T-helper 1 cell (primary cell): Measurements from ENCODE around the gene ATRAID.
"Not testable (repeated sequence)": the region's sequence is repeated elsewhere in the genome, so short reads cannot be mapped to it uniquely, and the experiment has no call there.

ENCODE experiments used
- DNase-seq, 5 donors: peaks; one replicate each; pipeline ENCODE4 v3.0.0-alpha.2; 2012 to 2020

ATRAID gene

DNA sequence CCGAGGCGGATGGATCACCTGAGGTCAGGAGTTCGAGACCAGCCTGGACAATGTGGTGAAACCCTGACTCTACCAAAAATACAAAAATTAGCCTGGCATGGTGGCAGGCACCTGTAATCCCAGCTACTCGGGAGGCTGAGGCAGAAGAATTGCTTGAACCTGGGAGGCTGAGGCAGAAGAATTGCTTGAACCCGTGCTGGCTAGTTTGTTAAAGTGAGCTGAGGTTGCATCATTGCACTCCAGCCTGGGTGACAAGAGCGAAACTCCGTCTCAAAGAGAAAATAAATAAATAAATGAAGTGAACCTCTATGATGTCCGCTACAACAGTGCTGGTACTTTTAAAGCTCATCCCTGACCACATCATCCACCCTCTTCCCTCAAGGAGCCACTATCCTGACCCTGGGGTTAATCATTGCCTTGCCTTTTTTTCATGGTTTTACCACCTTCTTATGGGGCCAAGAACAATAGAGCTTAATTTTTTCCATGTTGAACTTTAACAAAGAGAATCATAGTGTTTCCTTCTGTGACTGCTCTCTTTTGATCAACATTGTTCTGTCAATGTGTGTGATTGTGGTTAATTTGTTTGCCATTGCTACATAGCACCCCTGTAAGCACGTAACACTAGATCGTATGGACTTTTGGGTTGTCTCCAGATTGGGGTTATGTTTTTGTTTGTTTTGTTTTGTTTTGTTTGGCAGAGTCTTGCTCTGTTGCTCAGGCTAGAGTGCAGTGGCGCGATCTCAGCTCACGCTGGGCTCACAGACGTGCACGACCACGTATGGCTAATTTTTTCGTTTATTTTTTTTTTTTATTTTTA, 17.1 kb upstream of the ATRAID start:
- no peak for DNase-seq

DNA sequence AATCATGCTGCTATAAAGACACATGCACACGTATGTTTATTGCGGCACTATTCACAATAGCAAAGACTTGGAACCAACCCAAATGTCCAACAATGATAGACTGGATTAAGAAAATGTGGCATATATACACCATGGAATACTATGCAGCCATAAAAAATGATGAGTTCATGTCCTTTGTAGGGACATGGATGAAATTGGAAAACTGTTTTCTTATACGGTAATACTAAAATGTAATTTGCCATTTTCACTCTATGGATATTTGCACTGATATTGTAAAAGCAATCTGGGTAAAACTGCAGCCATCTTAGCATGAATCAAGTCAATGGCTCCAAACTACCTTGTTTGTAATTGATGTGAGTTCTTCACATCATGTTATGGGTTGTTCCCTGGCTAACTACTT, 16.0 kb upstream of the ATRAID start:
- not testable (repeated sequence) for DNase-seq

DNA sequence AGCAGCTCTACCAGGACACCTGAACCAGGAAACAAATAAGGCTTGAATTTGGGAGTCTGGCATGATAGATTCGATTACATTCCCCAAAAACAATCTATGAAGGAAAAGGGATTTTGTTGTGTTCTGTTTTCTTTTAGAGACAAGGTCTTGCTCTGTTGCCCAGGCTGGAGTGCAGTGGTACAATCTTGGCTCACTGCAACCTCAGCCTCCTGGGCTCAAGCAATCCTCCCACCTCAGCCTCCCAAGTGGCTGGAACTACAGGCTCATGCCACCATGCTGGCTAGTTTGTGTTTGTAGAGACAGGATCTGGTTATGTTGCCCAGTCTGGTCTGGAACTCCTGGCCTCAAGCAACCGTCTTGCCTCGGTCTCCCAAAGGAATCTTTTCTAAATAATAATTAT, 13.8 kb upstream of the ATRAID start:
- DNase-seq, result not testable (repeated sequence)

DNA sequence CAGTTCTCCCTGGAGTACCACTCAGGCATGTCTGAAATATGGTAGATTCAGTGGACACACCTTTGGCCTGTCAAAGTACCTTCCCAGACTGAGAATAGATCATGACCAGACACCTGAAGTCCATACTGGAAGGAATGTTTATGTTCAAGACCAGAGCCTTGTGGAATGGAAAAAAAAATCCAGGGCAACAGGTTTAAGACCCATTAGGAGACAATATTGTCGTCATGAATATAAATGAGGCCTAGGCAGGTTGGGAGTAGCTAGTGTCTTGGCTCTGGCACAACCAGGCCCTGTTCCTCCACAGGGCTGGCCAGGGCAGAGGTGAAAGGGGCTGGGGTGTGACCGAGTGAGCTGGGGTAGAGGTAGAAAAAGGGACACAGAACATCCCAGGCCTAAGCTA, 13.2 kb upstream of the ATRAID start:
- no peak for DNase-seq

DNA sequence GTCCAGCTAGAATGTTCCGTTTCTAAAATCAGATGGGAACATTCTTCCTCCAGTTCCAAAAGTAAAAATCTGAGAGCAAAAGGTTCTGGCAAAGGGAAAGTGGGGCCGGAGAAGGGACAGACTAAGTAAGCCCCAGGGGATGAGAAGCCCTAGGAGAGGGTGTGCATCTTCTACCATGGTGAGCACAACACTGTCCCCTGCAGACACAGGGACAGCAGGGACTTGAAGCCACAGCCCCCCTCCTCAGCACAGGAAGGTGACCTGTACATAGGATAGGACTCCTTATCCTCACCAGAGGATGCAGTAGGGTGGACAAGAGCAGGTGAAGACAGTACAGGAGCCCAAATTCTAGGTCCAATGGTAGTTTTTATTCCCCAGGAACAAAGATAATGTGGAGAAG, 12.6 kb upstream of the ATRAID start:
- no peak for DNase-seq

DNA sequence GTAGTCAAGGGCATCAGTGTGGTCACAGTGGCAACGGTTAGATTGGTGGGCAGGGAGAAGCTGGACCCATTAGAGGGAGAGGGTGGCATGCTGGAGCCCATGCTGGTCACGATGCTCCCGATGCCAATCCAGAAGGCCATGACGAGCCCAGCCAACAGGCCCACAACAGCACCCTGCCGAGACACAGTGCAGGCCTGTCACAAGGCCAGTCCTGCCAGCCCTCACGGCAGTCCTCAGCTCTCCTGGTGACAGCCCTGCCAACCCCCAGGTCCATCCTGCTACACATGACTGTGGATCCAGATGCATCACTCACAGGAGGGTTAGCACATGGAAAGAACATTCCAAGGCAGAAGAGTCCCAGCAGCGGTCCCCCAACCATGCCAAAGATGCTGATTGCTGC, 10.2 kb upstream of the ATRAID start:
- DNase-seq, result no peak

DNA sequence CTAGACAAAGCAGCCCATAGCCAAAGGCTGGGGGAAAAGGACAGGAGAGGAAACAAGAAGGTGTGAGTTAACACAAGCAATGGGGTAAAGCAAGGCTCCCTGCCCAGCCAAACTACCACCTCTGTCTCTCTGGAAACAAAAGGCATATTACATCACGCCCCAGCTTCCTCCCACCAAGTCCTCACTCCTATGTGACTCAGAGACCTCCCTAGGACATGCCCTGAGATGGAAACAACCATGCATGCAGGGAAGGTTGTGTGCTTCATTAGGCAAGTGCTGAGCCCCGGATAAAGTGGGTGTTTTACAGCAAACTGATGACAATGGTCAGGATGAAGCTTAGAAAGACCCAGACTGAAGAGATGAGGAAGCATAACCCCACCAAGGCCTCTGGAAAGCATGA, 9.0 kb upstream of the ATRAID start:
- DNase-seq, result no peak

DNA sequence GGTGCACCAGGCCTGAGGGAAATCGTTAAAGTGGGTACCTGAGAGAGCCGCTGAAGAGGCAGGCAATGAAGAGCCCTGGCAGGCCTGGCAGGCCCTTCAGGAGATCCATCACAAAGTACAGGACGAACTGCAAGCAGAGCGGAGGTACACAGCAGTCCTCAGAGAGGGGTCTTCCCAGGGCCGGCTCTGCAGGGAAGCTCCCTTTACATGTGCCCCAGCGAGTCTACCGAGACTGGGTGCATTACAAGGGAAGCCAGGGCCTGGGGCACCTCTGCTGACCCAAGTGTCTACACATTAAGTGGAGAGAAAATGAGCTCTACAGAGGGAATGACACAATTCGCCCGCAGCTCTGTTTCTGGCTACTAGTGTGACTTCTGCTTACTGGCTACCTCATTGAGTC, 8.1 kb upstream of the ATRAID start:
- DNase-seq, result no peak

DNA sequence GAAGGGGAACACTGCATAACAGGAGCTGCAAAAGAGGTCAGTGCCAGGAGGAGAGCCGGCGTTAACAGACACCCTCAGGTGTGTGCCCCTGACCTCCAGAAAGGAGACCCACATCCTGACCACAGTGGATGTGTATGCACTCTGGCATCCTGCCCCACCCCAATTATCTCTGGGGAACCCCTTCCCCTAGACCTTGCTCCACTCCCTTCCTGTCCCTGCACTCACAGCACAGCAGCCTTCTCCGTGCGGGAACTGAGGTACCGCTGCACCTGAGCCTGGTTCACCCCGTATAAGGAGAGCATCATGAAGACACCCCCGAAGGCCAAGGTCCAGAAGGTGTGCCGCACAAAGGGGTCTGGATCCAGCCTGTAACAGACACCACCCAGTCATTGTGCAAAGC, 7.3 kb upstream of the ATRAID start:
- no peak for DNase-seq

DNA sequence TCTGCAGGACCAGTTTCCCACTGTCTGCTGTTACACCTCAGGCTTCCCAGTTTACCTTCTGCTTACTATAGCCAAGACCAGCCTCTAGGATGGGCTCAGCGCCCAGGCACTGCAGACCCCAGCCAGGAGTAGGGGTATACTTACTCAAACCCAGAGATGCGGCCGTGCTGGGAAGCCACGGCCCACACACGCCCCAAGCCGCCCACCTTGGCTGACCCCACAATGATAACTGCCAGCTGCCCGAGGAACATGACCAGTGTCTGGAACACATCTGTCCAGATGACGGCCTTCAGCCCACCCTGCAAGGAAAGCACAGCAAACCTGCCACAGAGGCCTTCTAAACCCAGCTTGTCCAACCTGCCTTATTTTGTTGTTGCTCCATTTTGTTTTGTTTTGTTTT, 6.6 kb upstream of the ATRAID start:
- DNase-seq, result no peak

DNA sequence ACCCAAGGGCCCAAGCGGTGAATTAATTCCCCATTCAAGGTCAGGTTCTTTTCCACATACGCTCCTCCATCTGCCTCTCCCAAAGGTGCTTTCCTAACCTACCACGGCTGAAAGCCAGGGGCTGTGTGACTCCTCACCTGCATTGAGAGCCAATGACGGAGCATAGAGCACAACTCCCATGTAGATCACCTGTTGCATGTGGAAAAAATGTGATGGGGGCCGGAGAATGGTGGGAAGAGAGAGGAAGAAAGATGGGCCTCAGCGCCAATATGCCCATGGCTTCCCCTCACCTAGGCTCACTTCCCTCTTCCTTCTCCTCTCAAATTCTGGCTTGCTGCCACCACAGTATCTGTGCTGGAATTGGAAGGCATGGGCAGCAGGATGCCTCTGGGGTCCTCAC, 5.5 kb upstream of the ATRAID start:
- no peak for DNase-seq

DNA sequence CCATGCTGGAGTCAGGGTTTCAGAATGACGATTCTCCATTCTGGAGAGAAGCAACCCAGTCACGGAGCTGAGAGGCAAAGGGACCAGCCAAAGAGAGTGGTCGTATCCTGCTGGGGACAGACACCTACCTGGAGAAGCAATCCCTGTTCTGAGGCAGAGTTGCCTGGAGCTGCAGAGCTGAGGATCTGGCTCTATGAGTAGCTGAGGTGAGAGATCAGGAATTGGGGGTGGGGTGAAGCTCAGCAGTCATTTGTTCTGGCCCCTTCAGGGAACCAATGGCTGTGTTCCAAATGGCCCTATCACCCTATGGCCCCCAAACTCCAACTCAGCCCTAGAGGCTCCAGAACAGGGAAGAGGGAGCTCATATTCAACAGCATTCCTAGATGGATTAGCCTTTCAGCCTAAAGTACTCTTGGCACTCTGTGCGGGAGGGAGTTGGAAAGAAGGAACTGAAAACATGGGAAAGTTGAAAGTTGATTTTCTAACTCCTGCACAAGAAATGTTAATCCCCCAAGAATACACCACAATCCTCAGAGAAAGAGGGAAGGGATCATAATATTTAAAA, 3.3 kb upstream of the ATRAID start:
- no peak for DNase-seq

DNA sequence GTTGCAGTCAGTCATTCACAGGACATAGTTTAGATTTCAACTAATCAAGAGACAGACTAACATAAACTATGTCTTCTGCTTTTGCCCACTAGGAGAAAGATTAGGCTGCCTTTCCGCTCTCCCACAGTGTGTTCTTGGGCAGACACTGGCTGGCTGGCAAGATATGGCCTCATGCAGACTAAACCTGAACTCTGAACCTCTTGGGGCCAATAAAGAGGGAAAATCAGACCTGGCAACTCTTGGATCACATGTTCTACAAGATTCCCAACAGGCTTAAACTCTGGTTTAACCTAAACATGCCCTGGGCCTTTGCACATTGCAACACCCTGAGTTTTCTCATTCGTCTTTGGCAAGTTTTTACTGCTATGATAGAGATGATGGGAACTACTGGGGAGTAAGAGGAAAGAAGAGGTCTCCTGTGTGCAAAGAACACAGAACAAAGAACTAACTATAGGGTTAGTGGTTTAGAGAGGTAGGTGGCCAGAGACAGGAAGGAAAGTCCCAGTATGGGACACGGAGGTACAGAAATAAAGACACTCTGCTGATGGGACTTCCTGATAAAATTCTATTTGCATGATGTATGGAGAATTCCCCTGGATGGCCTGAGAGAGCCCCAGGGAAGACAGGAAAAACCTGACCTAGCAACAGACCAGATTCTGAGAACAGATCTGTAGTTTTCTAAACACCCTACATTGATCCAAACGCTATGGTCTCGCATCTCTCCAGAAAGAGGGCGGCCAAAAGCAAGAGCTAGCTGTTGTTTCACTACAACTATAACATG, 2.0 kb upstream of the ATRAID start:
- DNase-seq, result no peak

DNA sequence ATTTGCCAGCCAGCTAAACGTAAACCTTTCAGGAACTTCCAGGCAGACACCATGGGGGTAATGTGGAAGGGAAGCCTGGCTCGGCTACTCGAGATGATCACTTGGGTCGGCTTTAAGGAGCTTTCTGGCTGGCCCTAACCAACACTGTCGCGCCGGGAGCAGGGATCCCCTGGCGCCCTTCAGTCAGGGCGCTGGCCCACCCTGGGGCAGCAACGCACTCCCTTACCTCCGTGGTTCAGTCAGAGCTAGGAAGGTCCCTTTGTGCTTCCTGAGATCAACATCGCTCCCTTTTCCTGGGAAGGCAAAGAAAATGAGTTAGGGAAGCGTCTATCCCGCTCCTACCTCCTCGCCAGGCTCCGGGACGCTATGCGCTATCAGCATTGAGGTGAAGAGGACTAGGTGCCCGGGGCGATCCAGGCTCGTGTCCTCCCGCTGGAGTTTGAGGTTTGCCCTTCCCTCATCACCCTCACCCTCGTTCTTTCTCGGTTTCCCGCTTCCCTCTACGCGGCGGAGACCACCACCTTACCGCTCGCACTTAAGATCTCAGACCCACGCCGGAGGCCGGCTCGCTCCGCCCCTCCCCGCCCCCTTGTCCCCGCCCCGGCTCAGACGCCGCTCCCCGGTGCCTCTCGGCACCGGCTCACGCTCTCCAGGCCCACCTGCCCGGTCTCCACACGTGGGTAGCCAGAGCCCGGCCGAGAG, 449 bp upstream of the ATRAID start:
- no peak for DNase-seq

DNA sequence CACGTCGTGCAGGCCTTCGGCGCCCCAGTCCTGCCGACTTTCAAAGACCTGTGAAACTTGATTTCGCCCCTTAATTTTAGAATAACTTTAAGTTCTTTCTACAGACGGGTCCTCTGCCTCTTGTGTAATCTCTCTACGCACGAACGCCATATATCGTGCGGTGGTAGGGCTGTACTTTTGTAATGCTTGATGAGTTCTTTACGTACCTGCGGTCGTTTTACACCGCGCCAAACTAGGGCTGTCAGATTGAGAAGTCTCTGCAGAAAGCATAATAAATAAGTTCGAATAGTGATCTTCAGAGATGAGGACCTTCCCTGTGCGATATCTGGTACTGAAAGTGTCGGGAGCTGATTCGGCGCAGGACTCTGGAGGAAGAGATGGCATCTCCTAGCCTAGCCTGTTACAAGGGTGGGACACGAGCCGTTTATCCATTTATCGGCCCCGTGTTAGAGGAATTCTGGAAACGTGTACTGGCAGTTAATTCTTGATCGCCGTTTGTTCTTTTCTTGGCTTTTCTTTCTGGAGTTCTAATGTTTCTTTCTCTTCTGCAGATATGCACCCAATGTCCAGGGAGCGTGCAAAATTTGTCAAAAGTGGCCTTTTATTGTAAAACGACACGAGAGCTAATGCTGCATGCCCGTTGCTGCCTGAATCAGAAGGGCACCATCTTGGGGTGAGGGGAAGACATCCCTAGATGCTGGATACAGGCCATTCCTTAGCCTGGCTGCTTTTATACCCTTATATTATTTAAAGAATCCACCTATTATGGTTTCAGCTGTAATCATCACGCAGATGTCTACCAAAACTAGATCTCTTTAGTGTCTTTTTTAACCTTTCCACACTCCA, 1.0 kb downstream of the ATRAID start:
- DNase-seq, result peak; percentile 13 to 69 (median 41)

DNA sequence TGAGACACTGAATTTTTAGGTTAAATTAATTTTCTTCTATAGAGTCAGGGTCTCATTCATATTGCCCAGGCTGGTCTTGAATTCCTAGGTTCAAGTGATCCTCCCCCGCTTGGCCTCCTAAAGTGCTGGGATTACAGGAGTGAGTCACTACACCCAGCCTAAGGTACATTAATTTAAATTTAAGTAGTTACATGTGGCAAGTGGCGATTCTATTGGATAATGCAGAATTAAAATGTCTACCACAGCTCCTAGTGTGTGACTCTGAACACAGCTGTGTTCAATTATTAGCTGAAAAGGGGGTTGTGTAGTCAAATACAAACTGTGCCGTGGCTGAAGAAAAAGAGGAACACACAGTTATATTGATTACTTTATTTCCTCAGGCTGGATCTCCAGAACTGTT, 3.1 kb downstream of the ATRAID start:
- no peak for DNase-seq

DNA sequence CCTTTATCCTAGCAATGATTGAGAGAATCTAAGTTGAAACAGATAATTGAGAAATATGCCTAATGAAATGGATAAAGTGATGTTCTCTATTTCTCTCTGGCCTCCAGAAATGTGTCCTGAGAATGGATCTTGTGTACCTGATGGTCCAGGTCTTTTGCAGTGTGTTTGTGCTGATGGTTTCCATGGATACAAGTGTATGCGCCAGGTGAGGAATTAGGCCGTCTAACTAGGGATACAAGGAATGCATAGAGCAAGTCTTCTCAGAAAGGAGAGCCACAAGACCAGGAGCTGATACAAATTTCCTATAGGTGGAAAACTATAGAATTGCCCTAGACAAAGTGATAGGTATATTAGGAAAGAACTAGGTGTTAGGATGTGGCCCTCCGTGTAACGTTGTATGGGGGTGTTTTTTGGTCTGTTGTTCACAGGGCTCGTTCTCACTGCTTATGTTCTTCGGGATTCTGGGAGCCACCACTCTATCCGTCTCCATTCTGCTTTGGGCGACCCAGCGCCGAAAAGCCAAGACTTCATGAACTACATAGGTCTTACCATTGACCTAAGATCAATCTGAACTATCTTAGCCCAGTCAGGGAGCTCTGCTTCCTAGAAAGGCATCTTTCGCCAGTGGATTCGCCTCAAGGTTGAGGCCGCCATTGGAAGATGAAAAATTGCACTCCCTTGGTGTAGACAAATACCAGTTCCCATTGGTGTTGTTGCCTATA, 4.7 kb downstream of the ATRAID start:
- no peak for DNase-seq

DNA sequence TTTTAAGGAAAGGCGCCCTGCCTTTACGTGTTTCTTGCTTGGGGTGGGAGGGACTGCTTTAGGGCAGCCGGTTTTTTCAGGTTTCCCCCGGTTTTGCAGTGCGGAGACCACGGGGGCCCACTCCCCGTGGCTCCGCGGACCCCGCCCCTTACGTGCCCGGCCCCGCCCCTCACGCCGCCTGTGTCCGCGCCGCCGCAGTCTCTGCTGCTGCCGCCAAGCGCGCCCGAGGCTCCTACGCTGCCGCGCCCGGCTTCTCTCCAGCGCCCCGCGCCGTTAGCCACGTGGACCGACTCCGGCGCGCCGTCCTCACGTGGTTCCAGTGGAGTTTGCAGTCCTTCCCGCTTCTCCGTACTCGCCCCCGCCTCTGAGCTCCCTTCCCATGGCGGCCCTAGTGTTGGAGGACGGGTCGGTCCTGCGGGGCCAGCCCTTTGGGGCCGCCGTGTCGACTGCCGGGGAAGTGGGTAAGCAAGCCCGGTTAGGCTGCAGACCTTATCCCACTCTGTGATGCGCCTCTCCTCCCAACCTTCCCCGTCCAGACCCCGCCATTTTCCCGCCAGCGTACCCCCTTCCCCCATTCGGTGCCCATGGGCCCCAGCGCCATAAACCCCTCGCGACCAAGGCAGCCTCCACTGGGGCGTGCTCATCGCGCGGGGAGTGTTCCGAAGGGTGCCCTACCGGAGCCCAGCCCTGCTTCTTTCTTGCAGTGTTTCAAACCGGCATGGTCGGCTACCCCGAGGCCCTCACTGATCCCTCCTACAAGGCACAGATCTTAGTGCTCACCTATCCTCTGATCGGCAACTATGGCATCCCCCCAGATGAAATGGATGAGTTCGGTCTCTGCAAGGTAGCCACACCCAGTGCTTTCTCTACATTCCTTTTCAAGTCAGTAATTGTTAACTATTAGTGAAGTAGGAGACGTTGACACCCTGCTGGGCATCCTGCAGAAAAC, 5.6 kb downstream of the ATRAID start, which contains the start of gene CAD:
Gene CAD, plus strand, starts transcription at position 197 of the 949 bp plus-strand sequence. Its CDS starts 183 bp downstream, at position 380.
- DNase-seq, result peak; percentile 72 to 88 (median 78)

DNA sequence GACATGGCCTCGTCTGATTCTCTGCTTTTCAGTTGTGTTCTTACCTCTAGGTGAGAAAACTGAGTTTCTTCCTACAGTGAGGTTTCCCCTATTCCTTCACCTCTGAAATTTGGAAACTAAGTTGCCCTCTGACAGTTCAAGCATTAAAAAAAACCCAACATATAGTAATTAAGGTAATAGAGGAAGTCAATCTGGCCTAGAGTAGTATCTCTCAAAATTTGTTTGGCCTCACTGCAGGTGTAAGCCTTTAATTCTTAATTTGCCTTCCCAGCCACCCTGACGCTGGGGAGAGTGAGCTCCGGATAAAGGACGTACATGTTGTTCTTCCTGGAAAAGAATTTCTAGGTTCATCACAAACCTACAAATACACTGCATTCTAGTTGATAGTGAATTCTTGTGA, 6.8 kb downstream of the ATRAID start:
- DNase-seq, result no peak

DNA sequence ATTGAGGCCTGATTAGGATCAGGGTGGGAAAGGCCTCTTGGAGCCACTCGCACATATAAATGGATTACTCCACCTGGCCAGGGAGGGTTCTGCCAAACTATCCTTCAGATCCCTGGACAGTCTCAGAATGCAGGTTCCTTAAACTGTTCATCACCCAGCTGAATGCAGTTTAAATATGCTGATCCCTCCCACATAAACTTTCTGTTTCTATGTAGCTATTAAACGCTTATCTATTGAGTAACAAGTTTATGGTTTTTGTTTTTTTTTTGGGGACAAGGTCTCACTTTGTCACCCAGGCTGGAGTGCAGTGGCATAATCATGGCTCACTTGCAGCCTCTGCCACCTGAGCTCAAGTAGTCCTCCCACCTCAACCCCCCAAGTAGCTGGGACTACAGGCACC, 7.2 kb downstream of the ATRAID start:
- DNase-seq, result no peak
